Measurements from ENCODE around the gene CNOT1. TPM values are rescaled to one million over a fixed set of nuclear protein-coding genes. Genes with fewer than 3 reads are reported as not detected.

The CNOT1 gene
- total and polyA plus RNA-seq, 10 donors, result 51.5 to 199 (median 180) TPM

GRCh38 chr16:58515871-58516767 is 113.5 kb downstream of the CNOT1 start:
- Histone ChIP-seq H3K4me1 (peaks cover 8 to 42% (median 22%) of the 10 kb centered on the region in 6 donors), H3K9me3 (no peaks in the 10 kb centered on the region), H3K4me3 (peak overlapping the region; percentile 66 to 99 (median 96)), H3K36me3 (peaks cover 0 to 52% (median 39%) of the 10 kb centered on the region in 6 donors), H3K27ac (peak overlapping the region; percentile 53 to 90 (median 82)), H3K27me3 (replicated peaks in 1 of 7) (no peaks in the 10 kb centered on the region)
- DNase-seq, result peak; percentile 91
- intact Hi-C loops (cut with DNase I; ENCODE audit: low total_unique reads), result no loop called here
- TF ChIP-seq POLR2A (IDR thresholded peaks at IDR 0.05) (no peak), CTCF (IDR thresholded peaks at IDR 0.05 in 8 of 11, conservative IDR thresholded peaks at IDR 0.05 in 3 of 11) (no peak), POLR2AphosphoS5 (IDR thresholded peaks at IDR 0.05) (peak; percentile 7 to 46 (median 9))
- 16 to 71% (median 24%) methylated on average over 12 to 66 of the region's 66 CpGs for WGBS, 5 donors

GRCh38 chr16:58515125-58515870 is 114.3 kb downstream of the CNOT1 start, which contains the start of gene SETD6:
SETD6 (plus strand) TSS chr16:58515517; CDS start chr16:58515538, 21 bp downstream.
- Histone ChIP-seq H3K36me3 (peaks cover 0 to 52% (median 31%) of the 10 kb centered on the region in 6 donors), H3K4me3 (peak within 1 kb of the TSS; percentile 66 to 99 (median 96)), H3K27ac (peak within 1 kb of the TSS; percentile 53 to 90 (median 82)), H3K27me3 (replicated peaks in 1 of 7) (no peaks in the 10 kb centered on the region), H3K9me3 (no peaks in the 10 kb centered on the region), H3K4me1 (peaks cover 8 to 42% (median 22%) of the 10 kb centered on the region in 6 donors)
- intact Hi-C loops (cut with DNase I; ENCODE audit: low total_unique reads), result no loop called here
- 0 to 2% (median 1%) methylated on average over 14 to 80 of the region's 80 CpGs for WGBS, 5 donors
- peak in 6 of 11 experiments; percentile 19 to 33 (median 28) for TF ChIP-seq CTCF (IDR thresholded peaks at IDR 0.05 in 8 of 11, conservative IDR thresholded peaks at IDR 0.05 in 3 of 11)
- peak; percentile 82 to 91 (median 86) for TF ChIP-seq POLR2AphosphoS5 (IDR thresholded peaks at IDR 0.05)
- no peak for TF ChIP-seq POLR2A (IDR thresholded peaks at IDR 0.05)
- peak; percentile 96 for DNase-seq

GRCh38 chr16:58513874-58514273 is 115.8 kb downstream of the CNOT1 start:
- no peak overlapping the region for H3K4me3 ChIP-seq
- intact Hi-C loops (cut with DNase I; ENCODE audit: low total_unique reads), result loop anchor here (5.0 kb wide), 1 partner anchor 243 kb away; no protein-coding TSS in a partner anchor
- no peak for DNase-seq
- no peaks in the 10 kb centered on the region for H3K9me3 ChIP-seq
- H3K27ac ChIP-seq, result no peak overlapping the region
- peaks cover 8 to 42% (median 22%) of the 10 kb centered on the region in 6 donors for H3K4me1 ChIP-seq
- no peaks in the 10 kb centered on the region for H3K27me3 ChIP-seq (replicated peaks in 1 of 7)
- TF ChIP-seq CTCF (IDR thresholded peaks at IDR 0.05 in 8 of 11, conservative IDR thresholded peaks at IDR 0.05 in 3 of 11), result no peak
- TF ChIP-seq POLR2A (IDR thresholded peaks at IDR 0.05), result no peak
- TF ChIP-seq POLR2AphosphoS5 (IDR thresholded peaks at IDR 0.05), result no peak
- WGBS, 5 donors, result 85 to 100% (median 93%) methylated on average over 3 of the region's 3 CpGs
- H3K36me3 ChIP-seq, result peaks cover 0 to 42% (median 17%) of the 10 kb centered on the region in 6 donors

Data from spleen (tissue), 11 donors.